ENCODE results near the gene WHRN.

- TF ChIP-seq CTCF (IDR thresholded peaks at IDR 0.05) (no peak), POLR2A (IDR thresholded peaks at IDR 0.05) (no peak), POLR2AphosphoS5 (IDR thresholded peaks at IDR 0.05) (no peak), EP300 (IDR thresholded peaks at IDR 0.05) (no peak)
These were observed 26.8 kb downstream of the WHRN start for GRCh38 chr9:114478459-114478858.
